NCI-H1436 (cell line): ENCODE results near the gene FOXS1.
A peak's percentile ranks its signal among the peaks of the same experiment; 100 is the strongest.
"Not testable (repeated sequence)": the region's sequence is repeated elsewhere in the genome, so short reads cannot be mapped to it uniquely, and the experiment has no call there.

ENCODE experiments used
- DNase-seq: peaks from one replicate; lab custom pipeline; 2025; lab: John Stamatoyannopoulos, UW

The FOXS1 gene

GRCh38 chr20:31821427-31821826 is 24.0 kb downstream of the FOXS1 start:
- DNase-seq = no peak

- no peak for DNase-seq
Observed at GRCh38 chr20:31820228-31820627, 25.2 kb downstream of the FOXS1 start.

GRCh38 chr20:31819083-31819784 is 26.2 kb downstream of the FOXS1 start, which contains the start of gene MYLK2:
Gene MYLK2 (plus strand): TSS chr20:31819356. CDS start chr20:31819581, 225 bp downstream.
- no peak for DNase-seq

GRCh38 chr20:31818376-31818908 is 27.0 kb downstream of the FOXS1 start:
- no peak for DNase-seq

GRCh38 chr20:31817461-31817860 is 27.9 kb downstream of the FOXS1 start:
- DNase-seq = no peak

GRCh38 chr20:31816221-31816620 is 29.2 kb downstream of the FOXS1 start:
- DNase-seq = no peak

GRCh38 chr20:31815408-31816188 is 29.8 kb downstream of the FOXS1 start:
- DNase-seq = peak; percentile 11

GRCh38 chr20:31814142-31814541 is 31.3 kb downstream of the FOXS1 start:
- DNase-seq = not testable (repeated sequence)

- DNase-seq = no peak
Observed at GRCh38 chr20:31813611-31814010, 31.8 kb downstream of the FOXS1 start.

GRCh38 chr20:31811796-31812728 is 33.3 kb downstream of the FOXS1 start:
- no peak for DNase-seq

- DNase-seq = no peak
Observed at GRCh38 chr20:31811198-31811597, 34.2 kb downstream of the FOXS1 start.

GRCh38 chr20:31809661-31810060 is 35.7 kb downstream of the FOXS1 start:
- DNase-seq = no peak

GRCh38 chr20:31808481-31808880 is 36.9 kb downstream of the FOXS1 start:
- no peak for DNase-seq

- no peak for DNase-seq
Observed at GRCh38 chr20:31806564-31807355, 38.6 kb downstream of the FOXS1 start.

GRCh38 chr20:31803552-31804291 is 41.7 kb downstream of the FOXS1 start:
- DNase-seq = no peak

GRCh38 chr20:31801508-31801907 is 43.9 kb downstream of the FOXS1 start:
- no peak for DNase-seq

- no peak for DNase-seq
Observed at GRCh38 chr20:31797364-31797763, 48.0 kb downstream of the FOXS1 start.
